ENCODE results near the gene IMP3.
A peak's percentile ranks its signal among the peaks of the same experiment; 100 is the strongest.

IMP3 gene

DNA sequence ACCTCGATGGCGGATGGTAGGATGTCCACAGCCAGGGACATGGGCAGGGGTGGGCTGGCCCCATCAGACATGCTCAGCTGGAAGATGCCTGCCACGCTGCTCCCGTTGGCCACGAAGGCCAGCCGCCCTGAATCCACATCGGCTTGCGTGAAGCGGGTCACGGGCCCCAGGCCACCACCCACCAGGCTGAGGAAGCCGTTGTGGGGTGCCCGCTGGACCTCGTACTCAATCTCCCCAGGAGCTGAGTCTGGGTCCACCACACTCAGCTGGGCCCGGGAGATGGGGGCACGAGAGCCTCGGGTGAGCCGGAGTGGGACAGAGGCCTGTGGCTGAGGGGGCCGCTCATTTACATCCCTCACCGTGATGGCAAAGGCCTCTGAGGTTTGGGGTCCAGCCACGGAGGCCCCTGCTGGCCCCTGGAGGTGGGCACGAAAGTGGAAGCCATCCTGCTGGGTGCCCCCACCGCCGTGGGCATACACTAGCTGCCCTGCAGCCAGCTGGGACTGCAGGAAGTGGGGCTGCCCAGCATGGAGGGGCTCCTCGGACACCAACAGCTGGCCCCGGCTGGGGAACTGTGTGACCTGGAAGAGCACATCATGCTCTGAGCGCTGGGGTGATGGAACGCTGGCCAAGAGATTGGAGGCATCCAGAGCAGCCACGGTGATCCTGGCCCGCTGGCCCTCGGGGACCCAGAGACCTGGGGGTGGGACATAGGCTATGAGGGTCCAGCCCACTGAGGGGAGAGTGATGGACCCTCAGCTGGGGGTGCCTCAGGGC lies 36.9 kb upstream of the IMP3 start:
- no peak overlapping the region for H3K4me3 ChIP-seq (ENCODE audit: low read depth, low read length)
- no peak for DNase-seq (ENCODE audit: low read depth)
- TF ChIP-seq, protein P1, sequence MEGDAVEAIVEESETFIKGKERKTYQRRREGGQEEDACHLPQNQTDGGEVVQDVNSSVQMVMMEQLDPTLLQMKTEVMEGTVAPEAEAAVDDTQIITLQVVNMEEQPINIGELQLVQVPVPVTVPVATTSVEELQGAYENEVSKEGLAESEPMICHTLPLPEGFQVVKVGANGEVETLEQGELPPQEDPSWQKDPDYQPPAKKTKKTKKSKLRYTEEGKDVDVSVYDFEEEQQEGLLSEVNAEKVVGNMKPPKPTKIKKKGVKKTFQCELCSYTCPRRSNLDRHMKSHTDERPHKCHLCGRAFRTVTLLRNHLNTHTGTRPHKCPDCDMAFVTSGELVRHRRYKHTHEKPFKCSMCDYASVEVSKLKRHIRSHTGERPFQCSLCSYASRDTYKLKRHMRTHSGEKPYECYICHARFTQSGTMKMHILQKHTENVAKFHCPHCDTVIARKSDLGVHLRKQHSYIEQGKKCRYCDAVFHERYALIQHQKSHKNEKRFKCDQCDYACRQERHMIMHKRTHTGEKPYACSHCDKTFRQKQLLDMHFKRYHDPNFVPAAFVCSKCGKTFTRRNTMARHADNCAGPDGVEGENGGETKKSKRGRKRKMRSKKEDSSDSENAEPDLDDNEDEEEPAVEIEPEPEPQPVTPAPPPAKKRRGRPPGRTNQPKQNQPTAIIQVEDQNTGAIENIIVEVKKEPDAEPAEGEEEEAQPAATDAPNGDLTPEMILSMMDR (conservative IDR thresholded peaks at IDR 0.05; ENCODE audit: low read depth, low read length): no peak

DNA sequence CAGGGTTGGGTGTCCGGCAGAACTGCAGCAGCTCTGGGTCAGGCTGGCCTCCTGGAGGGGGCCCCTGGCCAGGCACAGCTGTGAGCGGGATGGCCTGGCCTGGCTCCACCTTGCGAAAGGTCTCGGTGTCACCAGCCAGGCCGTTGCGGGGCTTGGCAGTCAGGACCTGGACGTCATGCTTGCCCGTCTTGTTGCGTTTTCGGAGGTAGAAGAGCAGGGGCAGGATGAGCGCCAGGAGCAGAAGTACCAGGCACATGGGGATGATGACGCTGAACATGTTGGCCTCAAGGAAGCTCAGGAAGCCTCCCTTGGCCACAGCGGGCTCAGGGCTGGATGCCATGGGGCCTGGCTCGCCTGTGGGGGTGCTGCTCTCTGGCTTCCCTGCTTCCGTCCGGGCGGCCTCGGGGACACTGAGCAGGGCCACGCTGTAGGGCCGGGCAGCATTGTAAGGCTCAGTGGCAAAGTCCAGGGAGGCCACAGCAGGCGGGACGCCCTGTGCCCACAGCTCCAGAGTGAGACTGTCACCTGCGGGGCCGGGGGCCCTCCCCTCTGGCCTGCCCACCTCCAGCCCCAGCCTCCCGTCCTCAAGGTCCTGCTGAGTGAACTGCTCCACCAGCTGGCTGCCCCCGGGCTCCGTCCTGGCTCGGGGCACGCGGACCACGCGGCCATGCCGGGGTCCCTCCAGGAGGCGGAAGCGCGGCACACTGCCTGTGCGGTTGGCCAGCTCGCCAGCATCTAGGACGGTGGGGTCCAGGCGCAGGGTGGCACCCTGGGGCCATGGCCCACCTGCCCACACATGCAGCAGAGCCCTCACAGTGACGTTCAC lies 35.8 kb upstream of the IMP3 start:
- TF ChIP-seq, protein P1 (conservative IDR thresholded peaks at IDR 0.05; ENCODE audit: low read depth, low read length): no peak
- no peak for DNase-seq (ENCODE audit: low read depth)
- H3K4me3 ChIP-seq (ENCODE audit: low read depth, low read length): no peak overlapping the region

DNA sequence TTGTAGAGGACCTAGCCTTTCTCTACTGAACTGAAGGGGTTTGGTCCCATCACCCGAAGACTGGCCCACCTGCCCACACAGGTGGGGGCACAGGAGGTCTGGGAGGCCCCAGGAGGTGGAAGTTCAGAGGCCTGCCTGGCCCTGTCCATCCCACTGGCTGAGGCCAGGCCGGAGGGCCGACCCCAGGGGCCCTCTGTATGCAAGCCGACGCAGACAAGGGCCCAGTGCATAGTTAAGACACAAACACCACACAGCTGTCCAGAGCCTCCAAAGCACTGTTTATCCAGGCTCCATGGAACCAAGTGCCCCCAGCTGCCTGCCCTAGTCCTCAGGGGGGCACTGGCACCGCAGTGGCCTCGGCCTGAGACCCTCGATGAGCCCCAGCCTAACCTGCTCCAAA lies 34.3 kb upstream of the IMP3 start:
- no peak for DNase-seq (ENCODE audit: low read depth)
- H3K4me3 ChIP-seq (ENCODE audit: low read depth, low read length): no peak overlapping the region
- TF ChIP-seq, protein P1 (conservative IDR thresholded peaks at IDR 0.05; ENCODE audit: low read depth, low read length): no peak

DNA sequence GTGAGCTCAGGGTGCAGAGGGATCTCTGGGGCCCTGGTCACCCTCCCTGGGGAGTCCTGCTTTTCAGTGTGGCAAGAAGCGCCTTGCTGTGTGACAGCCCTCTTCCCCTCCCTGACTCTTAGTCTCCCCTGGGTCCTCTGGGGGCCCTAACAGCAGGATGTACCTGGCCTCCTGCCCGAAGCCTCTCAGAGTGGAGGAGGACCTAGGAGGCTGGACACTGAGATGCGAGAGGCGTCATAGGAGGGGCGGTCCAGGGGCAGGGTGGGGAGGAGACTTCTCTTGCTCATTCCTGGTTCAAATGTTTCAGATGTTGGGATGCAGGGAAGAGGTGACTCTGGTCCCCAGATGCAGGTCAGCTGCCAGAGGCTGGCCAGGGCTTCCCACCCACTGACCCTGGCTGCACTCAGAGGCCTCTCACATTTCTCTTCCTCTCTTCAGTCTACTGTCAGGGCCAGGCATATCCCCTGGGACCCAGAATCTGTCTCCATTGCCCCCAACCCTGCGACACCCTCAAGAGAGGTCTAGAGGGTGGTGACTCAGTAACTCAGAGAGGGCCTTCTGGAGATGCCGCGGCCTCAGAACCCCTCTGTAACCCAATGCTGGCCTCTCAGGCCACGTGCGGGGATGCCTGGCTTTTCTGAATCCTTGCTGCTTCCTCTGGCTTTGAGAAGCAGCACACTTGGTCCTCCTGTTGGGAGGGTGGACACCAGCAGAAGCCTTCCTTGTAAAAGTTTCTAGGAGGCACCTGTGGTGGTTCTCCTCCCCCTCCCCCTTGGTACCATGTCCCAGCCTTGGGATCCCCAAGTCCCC lies 33.6 kb upstream of the IMP3 start:
- H3K4me3 ChIP-seq (ENCODE audit: low read depth, low read length): peak overlapping the region; percentile 8
- TF ChIP-seq, protein P1 (conservative IDR thresholded peaks at IDR 0.05; ENCODE audit: low read depth, low read length): no peak
- peak; percentile 88 for DNase-seq (ENCODE audit: low read depth)

- peak overlapping the region; percentile 8 for H3K4me3 ChIP-seq (ENCODE audit: low read depth, low read length)
- peak; percentile 85 for DNase-seq (ENCODE audit: low read depth)
- TF ChIP-seq, protein P1 (conservative IDR thresholded peaks at IDR 0.05; ENCODE audit: low read depth, low read length): no peak
Observed at GRCh38 chr15:75672646-75673425, 32.8 kb upstream of the IMP3 start.

All from choroid plexus epithelial cell (primary cell).